HepG2 (cell line): ENCODE measurements around the gene AMY2A. TPM values are rescaled to one million over a fixed set of nuclear protein-coding genes. Genes with fewer than 3 reads are reported as not detected.
"Not testable (repeated sequence)": the region's sequence is repeated elsewhere in the genome, so short reads cannot be mapped to it uniquely, and the experiment has no call there.

Experiments
- ATAC-seq: fragments of 200-7000 bp; cut with Tn5 transposase; 3 replicates; pipeline ENCODE4 v1.9.1; 2020; ENCODE audit warnings: mild to moderate bottlenecking, moderate library complexity
- BruUV-seq: library from RNA; stranded (reverse); fragments of 400-500 nt; replicated peaks from 2 replicates; lab custom pipeline; 2021; lab: Mats Ljungman, UMichigan
- CTCF ChIA-PET: fragments of 300-600 bp; formaldehyde crosslinking; extraction: SDS; loops from one replicate; lab custom pipeline; 2021; ENCODE audit warnings: low total read pairs, inconsistent platforms, low intra/inter-chr PET ratio; lab: Yijun Ruan, JAX
- POLR2A ChIA-PET: fragments of 350-600 bp; sonication (Branson Sonifier 250); formaldehyde crosslinking; loops from one replicate; lab custom pipeline; 2020; ENCODE audit warnings: antibody characterized with exemption, inconsistent platforms; lab: Yijun Ruan, JAX
- DNase-seq: peaks from one replicate; pipeline ENCODE4 v3.0.0-alpha.2; 2015; ENCODE audit warnings: low spot score
- FAIRE-seq: peaks from 3 replicates; lab custom pipeline; 2011; peaks lifted over from hg19 to GRCh38; lab: Jason Lieb, UNC
- H2AFZ ChIP-seq: one replicate; pipeline ENCODE4 v1.6.1; 2011; ENCODE audit warnings: low read length, inconsistent platforms
- H3K27ac ChIP-seq: fragments of 300-600 bp; 3 replicates; pipeline ENCODE4 v1.8.0; 2011; ENCODE audit warnings: mixed run types, mild to moderate bottlenecking, mixed read lengths, low read length, inconsistent platforms; ENCODE audit not compliant: insufficient read depth; ENCODE audit errors: extremely low read length
- H3K27me3 ChIP-seq, 2 experiments: fragments of 200-600 bp in 1 of 2; 2 replicates in 1 of 2; 3 replicates in 1 of 2; pipeline versions ENCODE4 v1.6.0 to v1.8.0; 2011; ENCODE audit warnings: low read length in 2 of 2, mild to moderate bottlenecking in 2 of 2, moderate library complexity in 2 of 2, inconsistent platforms in 1 of 2; ENCODE audit not compliant: insufficient read depth in 2 of 2, control insufficient read depth in 1 of 2
- H3K36me3 ChIP-seq, 2 experiments: fragments of 200-600 bp in 1 of 2; replicated peaks in 1 of 2; 2 replicates in 1 of 2; 3 replicates in 1 of 2; pipeline versions ENCODE4 v1.5.1 to v1.8.0; 2011; ENCODE audit warnings: low read length in 2 of 2, inconsistent platforms in 1 of 2; ENCODE audit not compliant: insufficient read depth in 2 of 2, control insufficient read depth in 1 of 2
- H3K4me1 ChIP-seq: 2 replicates; pipeline ENCODE4 v1.5.1; 2012; ENCODE audit warnings: low read length, inconsistent platforms; ENCODE audit not compliant: insufficient read depth
- H3K4me2 ChIP-seq: 2 replicates; pipeline ENCODE4 v1.6.0; 2011; ENCODE audit warnings: low read depth, low read length, inconsistent platforms
- H3K4me3 ChIP-seq, 3 experiments: fragments of 200-600 bp in 1 of 3; sonication (generic), shearing (Covaris generic) in 1 of 3; replicated peaks in 1 of 3; 2 replicates each; pipeline ENCODE4 v1.5.1; 2011 to 2016; ENCODE audit warnings: low read length in 3 of 3, inconsistent platforms in 2 of 3, low read depth in 2 of 3, mild to moderate bottlenecking in 2 of 3, control low read depth in 1 of 3, mixed read lengths in 1 of 3; ENCODE audit not compliant: insufficient read depth in 1 of 3
- H3K79me2 ChIP-seq: one replicate; pipeline ENCODE4 v1.6.1; 2011; ENCODE audit warnings: low read length, inconsistent platforms; ENCODE audit not compliant: insufficient read depth
- H3K9ac ChIP-seq: 2 replicates; pipeline ENCODE4 v1.6.0; 2011; ENCODE audit warnings: mild to moderate bottlenecking, low read depth, low read length, inconsistent platforms; ENCODE audit not compliant: insufficient read depth
- H3K9me3 ChIP-seq: 2 replicates; pipeline ENCODE4 v1.5.1; 2012; ENCODE audit warnings: mild to moderate bottlenecking, low read length
- H4K20me1 ChIP-seq: 2 replicates; pipeline ENCODE4 v1.6.0; 2011; ENCODE audit warnings: inconsistent platforms, mild to moderate bottlenecking, low read length, moderate library complexity; ENCODE audit not compliant: insufficient read depth
- FOSL1 ChIP-seq: sonication (generic); formaldehyde crosslinking; IDR thresholded peaks from 2 replicates; pipeline ENCODE4 v1.9.0; 2021; ENCODE audit warnings: missing genetic modification reagents, borderline replicate concordance
- ZNF563 ChIP-seq: sonication (generic); formaldehyde crosslinking; IDR thresholded peaks from 2 replicates; pipeline ENCODE4 v1.8.0; 2022; ENCODE audit warnings: mild to moderate bottlenecking, moderate library complexity, missing genetic modification reagents
- ZNF781 ChIP-seq: sonication (generic); formaldehyde crosslinking; IDR thresholded peaks from 2 replicates; pipeline ENCODE4 v1.5.1; 2020; ENCODE audit warnings: borderline replicate concordance, mild to moderate bottlenecking, missing genetic modification reagents; ENCODE audit errors: not compliant biosample characterization
- ZSCAN25 ChIP-seq: sonication (generic); formaldehyde crosslinking; IDR thresholded peaks from 2 replicates; pipeline ENCODE4 v1.8.0; 2022; ENCODE audit warnings: mild to moderate bottlenecking, missing genetic modification reagents
- WGBS: methylation state at CpG from one replicate; pipeline ENCODE4 v1.1.6; 2017; ENCODE audit warnings: low lambda C conversion rate; 5-methylcytosine and 5-hydroxymethylcytosine counted together
- in situ Hi-C: cut with HindIII; loops from 2 replicates; pipeline ENCODE4 v1.10.0; 2017; ENCODE audit warnings: low pct_unique_long_range_greater_than_20kb; ENCODE audit not compliant: extremely low pct_ligation_motif_present
- intact Hi-C: fragments of 100-400 bp; cut with micrococcal nuclease; formaldehyde crosslinking; loops from one replicate; pipeline ENCODE4 v1.10.0; 2022; ENCODE audit not compliant: unreplicated experiment
- polyA plus RNA-seq, 8 experiments: library from polyadenylated mRNA; depleted of rRNA in 3 of 8; stranded (reverse) in 7 of 8; unstranded in 1 of 8; fragments of >200 nt; fragmentation: Illumina TruSeq in 4 of 8; extraction: Trizol in 4 of 8; gene quantifications; 2 replicates each; pipeline versions ENCODE4 v1.2.1 to v1.2.3, GENCODE V29; 2011 to 2016; ENCODE audit warnings: low read depth in 4 of 8, missing spikeins in 1 of 8, mixed read lengths in 1 of 8; ENCODE audit not compliant: insufficient read depth in 1 of 8
- total RNA-seq, 5 experiments: library from RNA; depleted of rRNA; stranded (reverse); fragments of >200 nt; fragmentation: Illumina TruSeq; extraction: Trizol; gene quantifications; 2 replicates each; pipeline ENCODE4 v1.2.3, GENCODE V29; 2016; ENCODE audit warnings: low read depth in 1 of 5

AMY2A gene
- total and polyA plus RNA-seq, 2 of the 13 experiments (the other 11 are each of a cell fraction or from before 2014, with no cell fraction given), result not detected

DNA sequence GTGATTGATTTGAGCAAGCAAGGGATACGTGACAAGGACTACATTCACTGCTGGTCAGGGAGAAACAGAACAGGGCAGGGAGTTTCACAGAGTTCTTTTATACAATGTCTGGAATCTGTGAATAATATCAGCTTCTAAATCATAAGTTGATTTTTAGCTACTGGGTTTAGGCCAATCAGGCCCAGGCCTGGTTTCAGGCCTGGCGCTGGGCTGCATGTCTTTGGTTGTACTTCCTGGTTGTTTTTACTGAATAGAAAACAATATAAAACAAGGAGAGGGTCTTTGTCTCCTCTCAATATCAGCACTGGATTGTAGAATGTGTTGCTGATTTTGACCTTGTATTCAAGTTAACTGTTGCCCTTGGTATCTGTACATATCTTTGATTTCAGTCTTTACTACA, 865 bp upstream of the AMY2A start (continued):
- TF ChIP-seq FOSL1 (no peak), ZNF563 (CRISPR knock-in tag) (no peak), ZNF781 (no peak), ZSCAN25 (no peak)

- POLR2A ChIA-PET, H3K4me2 ChIP-seq, H3K27me3 ChIP-seq, DNase-seq, H3K79me2 ChIP-seq, intact Hi-C loops, H4K20me1 ChIP-seq, H3K4me3 ChIP-seq, H2AFZ ChIP-seq, H3K27ac ChIP-seq, H3K36me3 ChIP-seq, CTCF ChIA-PET, H3K9ac ChIP-seq, FAIRE-seq, H3K9me3 ChIP-seq, ATAC-seq, in situ Hi-C loops, BruUV-seq, H3K4me1 ChIP-seq: not testable (repeated sequence)
- 0% methylated on average over 1 of the region's 4 CpGs for WGBS
Observed at GRCh38 chr1:103627436-103627835, 10.2 kb downstream of the AMY2A start.

GRCh38 chr1:103641194-103641593, 24.0 kb downstream of the AMY2A start:
- CTCF ChIA-PET, FAIRE-seq, H3K79me2 ChIP-seq: not testable (repeated sequence)

GRCh38 chr1:103643908-103644307, 26.7 kb downstream of the AMY2A start:
- H3K27me3 ChIP-seq, H2AFZ ChIP-seq, H3K4me2 ChIP-seq, ATAC-seq, in situ Hi-C loops, H3K4me1 ChIP-seq, H3K4me3 ChIP-seq, H3K9ac ChIP-seq, BruUV-seq, H3K79me2 ChIP-seq, H3K36me3 ChIP-seq, FAIRE-seq, CTCF ChIA-PET, H4K20me1 ChIP-seq, DNase-seq, intact Hi-C loops, H3K9me3 ChIP-seq, H3K27ac ChIP-seq, POLR2A ChIA-PET: not testable (repeated sequence)
- no CpG with 5 or more reads among the region's 3 CpGs for WGBS

More at GRCh38 chr1:103641194-103641593, 24.0 kb downstream of the AMY2A start:
- intact Hi-C loops, H3K4me1 ChIP-seq, ATAC-seq, DNase-seq, H3K4me3 ChIP-seq, H2AFZ ChIP-seq, H3K9ac ChIP-seq, in situ Hi-C loops, POLR2A ChIA-PET, H4K20me1 ChIP-seq, H3K9me3 ChIP-seq, H3K27me3 ChIP-seq, H3K36me3 ChIP-seq, BruUV-seq, H3K27ac ChIP-seq, H3K4me2 ChIP-seq: not testable (repeated sequence)
- WGBS, result no CpG with 5 or more reads among the region's 3 CpGs

DNA sequence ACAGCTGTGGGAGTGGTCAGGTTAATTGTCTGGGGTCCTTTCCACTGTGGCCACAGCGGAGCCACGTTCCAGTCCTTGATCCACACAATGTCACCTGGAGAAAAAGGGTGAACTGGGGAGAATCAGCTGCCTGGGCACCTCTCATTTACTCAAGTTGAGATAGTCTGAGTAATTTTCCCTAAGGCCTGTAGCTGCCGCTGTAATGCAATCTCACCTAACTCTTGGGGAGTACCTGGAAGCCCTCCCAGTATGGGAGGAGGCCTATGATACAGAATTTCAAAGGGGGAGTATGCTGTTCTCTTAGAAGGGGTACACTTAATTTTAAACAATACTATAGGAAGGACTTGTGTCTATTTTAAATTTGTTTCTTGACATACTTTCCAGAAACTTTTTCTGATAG, 33.1 kb downstream of the AMY2A start:
- DNase-seq, ATAC-seq, H3K27ac ChIP-seq, H3K9me3 ChIP-seq, H3K79me2 ChIP-seq, H3K4me3 ChIP-seq, H3K36me3 ChIP-seq, H3K27me3 ChIP-seq, H3K9ac ChIP-seq, H3K4me1 ChIP-seq, FAIRE-seq, H2AFZ ChIP-seq, intact Hi-C loops, POLR2A ChIA-PET, H3K4me2 ChIP-seq, in situ Hi-C loops, CTCF ChIA-PET, H4K20me1 ChIP-seq, BruUV-seq: not testable (repeated sequence)
- WGBS, result no CpG with 5 or more reads among the region's 3 CpGs
